ENCODE data around the gene P2RY1.

GRCh38 chr3:152874896-152875749 lies 40.2 kb downstream of the P2RY1 start:
- TF ChIP-seq POLR2A (IDR thresholded peaks at IDR 0.05) (no peak), CTCF (IDR thresholded peaks at IDR 0.05) (no peak)

Data from gastroesophageal sphincter (tissue), 3 donors.